H7 (cell line): ENCODE results near the gene THBD. TPM values are rescaled to one million over a fixed set of nuclear protein-coding genes. Genes with fewer than 3 reads are reported as not detected.

Experiments
- DNase-seq: peaks from one replicate; pipeline ENCODE4 v3.0.0; 2012
- H3K27me3 ChIP-seq: 2 replicates; pipeline ENCODE4 v1.6.0; 2011; ENCODE audit warnings: mild to moderate bottlenecking, low read length; ENCODE audit not compliant: control insufficient read depth, insufficient read depth
- H3K36me3 ChIP-seq: replicated peaks from 2 replicates; pipeline ENCODE4 v1.5.1; 2011; ENCODE audit warnings: low read length; ENCODE audit not compliant: control insufficient read depth, insufficient read depth
- H3K4me3 ChIP-seq: 2 replicates; pipeline ENCODE4 v1.5.1; 2011; ENCODE audit warnings: low read depth, mild to moderate bottlenecking, control low read depth, low read length, moderate library complexity; ENCODE audit not compliant: insufficient read depth
- total RNA-seq: library from RNA; depleted of rRNA; stranded (reverse); fragments of >200 nt; shearing (Covaris generic); gene quantifications from 2 replicates; pipeline ENCODE4 v1.2.3, GENCODE V29; 2014; rRNA removed

The THBD gene
- 1.2 and 1.5 TPM in 2 replicates for total RNA-seq

- peak within 1 kb of the TSS; percentile 64 for H3K4me3 ChIP-seq
- peak; percentile 80 for DNase-seq
- H3K27me3 ChIP-seq = peaks cover 54% of the 10 kb centered on the region
- H3K36me3 ChIP-seq = no peaks in the 10 kb centered on the region
Observed at GRCh38 chr20:23049201-23050075, at the start of gene THBD. THBD (minus strand) TSS chr20:23049672; CDS start chr20:23049504, 168 bp downstream.

- no peak for DNase-seq
- Histone ChIP-seq H3K36me3 (no peaks in the 10 kb centered on the region), H3K27me3 (no peaks in the 10 kb centered on the region), H3K4me3 (no peak overlapping the region)
Observed at GRCh38 chr20:23097636-23098580, 48.4 kb upstream of the THBD start.

GRCh38 chr20:23096986-23097520 lies 47.6 kb upstream of the THBD start:
- Histone ChIP-seq H3K36me3 (no peaks in the 10 kb centered on the region), H3K27me3 (no peaks in the 10 kb centered on the region), H3K4me3 (no peak overlapping the region)
- DNase-seq = no peak

- Histone ChIP-seq H3K4me3 (no peak overlapping the region), H3K27me3 (no peaks in the 10 kb centered on the region), H3K36me3 (no peaks in the 10 kb centered on the region)
- no peak for DNase-seq
Observed at GRCh38 chr20:23096097-23096496, 46.6 kb upstream of the THBD start.

GRCh38 chr20:23095499-23095898 lies 46.0 kb upstream of the THBD start:
- no peak for DNase-seq
- Histone ChIP-seq H3K4me3 (no peak overlapping the region), H3K27me3 (no peaks in the 10 kb centered on the region), H3K36me3 (no peaks in the 10 kb centered on the region)

GRCh38 chr20:23094927-23095326 lies 45.5 kb upstream of the THBD start:
- H3K36me3 ChIP-seq = no peaks in the 10 kb centered on the region
- H3K4me3 ChIP-seq = no peak overlapping the region
- no peak for DNase-seq
- no peaks in the 10 kb centered on the region for H3K27me3 ChIP-seq

- no peak overlapping the region for H3K4me3 ChIP-seq
- no peak for DNase-seq
- no peaks in the 10 kb centered on the region for H3K36me3 ChIP-seq
- no peaks in the 10 kb centered on the region for H3K27me3 ChIP-seq
Observed at GRCh38 chr20:23094213-23094896, 44.9 kb upstream of the THBD start.

- Histone ChIP-seq H3K36me3 (no peaks in the 10 kb centered on the region), H3K4me3 (no peak overlapping the region), H3K27me3 (no peaks in the 10 kb centered on the region)
- DNase-seq = no peak
Observed at GRCh38 chr20:23093613-23094012, 44.1 kb upstream of the THBD start.

- H3K27me3 ChIP-seq = no peaks in the 10 kb centered on the region
- no peak for DNase-seq
- no peak overlapping the region for H3K4me3 ChIP-seq
- no peaks in the 10 kb centered on the region for H3K36me3 ChIP-seq
Observed at GRCh38 chr20:23092861-23093495, 43.5 kb upstream of the THBD start.

GRCh38 chr20:23092384-23092756 lies 42.9 kb upstream of the THBD start:
- H3K36me3 ChIP-seq = no peaks in the 10 kb centered on the region
- no peak overlapping the region for H3K4me3 ChIP-seq
- no peak for DNase-seq
- H3K27me3 ChIP-seq = no peaks in the 10 kb centered on the region

- no peak for DNase-seq
- Histone ChIP-seq H3K36me3 (no peaks in the 10 kb centered on the region), H3K4me3 (no peak overlapping the region), H3K27me3 (no peaks in the 10 kb centered on the region)
Observed at GRCh38 chr20:23091721-23092383, 42.4 kb upstream of the THBD start.

- Histone ChIP-seq H3K4me3 (no peak overlapping the region), H3K27me3 (no peaks in the 10 kb centered on the region), H3K36me3 (no peaks in the 10 kb centered on the region)
- DNase-seq = no peak
Observed at GRCh38 chr20:23090878-23091277, 41.4 kb upstream of the THBD start.

- Histone ChIP-seq H3K4me3 (no peak overlapping the region), H3K27me3 (no peaks in the 10 kb centered on the region), H3K36me3 (no peaks in the 10 kb centered on the region)
- peak; percentile 71 for DNase-seq
Observed at GRCh38 chr20:23090147-23090546, 40.7 kb upstream of the THBD start.
